Activated naive CD8-positive, alpha-beta T cell treated with anti-CD3 and anti-CD28 coated beads for 36 hours (primary cell): ENCODE results near the gene HRH3. TPM values are rescaled to one million over a fixed set of nuclear protein-coding genes. Genes with fewer than 3 reads are reported as not detected.

ENCODE experiments used
- DNase-seq: peaks from one replicate; pipeline ENCODE4 v3.0.0; 2021
- H3K27ac Mint-ChIP-seq: one replicate; pipeline ENCODE4 v1.8.0; 2022; ENCODE audit warnings: mild to moderate bottlenecking, moderate library complexity, mixed read lengths
- H3K27me3 Mint-ChIP-seq: one replicate; pipeline ENCODE4 v1.8.0; 2022; ENCODE audit warnings: mild to moderate bottlenecking, mixed read lengths
- H3K36me3 Mint-ChIP-seq: one replicate; pipeline ENCODE4 v1.8.0; 2021; ENCODE audit warnings: mild to moderate bottlenecking, mixed read lengths
- H3K4me1 Mint-ChIP-seq: one replicate; pipeline ENCODE4 v1.8.0; 2021; ENCODE audit warnings: mixed read lengths
- H3K4me3 Mint-ChIP-seq: one replicate; pipeline ENCODE4 v1.8.0; 2022; ENCODE audit warnings: mild to moderate bottlenecking, moderate library complexity, mixed read lengths
- H3K9me3 Mint-ChIP-seq: one replicate; pipeline ENCODE4 v1.8.0; 2022; ENCODE audit warnings: mixed read lengths
- total RNA-seq, 2 experiments: library from RNA; stranded (reverse); gene quantifications; one replicate each; pipeline ENCODE4 v1.2.3, GENCODE V29; 2021

Gene HRH3
- total RNA-seq, 2 experiments from 2014 or later: not detected

GRCh38 chr20:62193079-62194025 lies 26.7 kb downstream of the HRH3 start:
- no peaks in the 10 kb centered on the region for H3K9me3 Mint-ChIP-seq
- H3K36me3 Mint-ChIP-seq: peaks cover 15% of the 10 kb centered on the region
- H3K27ac Mint-ChIP-seq: no peak overlapping the region
- no peak for DNase-seq
- H3K4me1 Mint-ChIP-seq: peaks cover 7% of the 10 kb centered on the region
- no peak overlapping the region for H3K4me3 Mint-ChIP-seq
- no peaks in the 10 kb centered on the region for H3K27me3 Mint-ChIP-seq

GRCh38 chr20:62192635-62193034 lies 27.4 kb downstream of the HRH3 start:
- Mint-ChIP-seq H3K27me3 (no peaks in the 10 kb centered on the region), H3K36me3 (peaks cover 15% of the 10 kb centered on the region), H3K27ac (no peak overlapping the region), H3K9me3 (no peaks in the 10 kb centered on the region), H3K4me3 (no peak overlapping the region), H3K4me1 (peaks cover 7% of the 10 kb centered on the region)
- no peak for DNase-seq

GRCh38 chr20:62191781-62192559 lies 28.1 kb downstream of the HRH3 start:
- Mint-ChIP-seq H3K27me3 (no peaks in the 10 kb centered on the region), H3K9me3 (no peaks in the 10 kb centered on the region), H3K27ac (no peak overlapping the region), H3K4me3 (no peak overlapping the region), H3K36me3 (peaks cover 15% of the 10 kb centered on the region), H3K4me1 (peaks cover 9% of the 10 kb centered on the region)
- no peak for DNase-seq

GRCh38 chr20:62190639-62191411 lies 29.3 kb downstream of the HRH3 start:
- Mint-ChIP-seq H3K9me3 (no peaks in the 10 kb centered on the region), H3K4me3 (no peak overlapping the region), H3K27me3 (no peaks in the 10 kb centered on the region), H3K27ac (no peak overlapping the region), H3K36me3 (peaks cover 14% of the 10 kb centered on the region), H3K4me1 (peaks cover 16% of the 10 kb centered on the region)
- DNase-seq: no peak

GRCh38 chr20:62186887-62187866 lies 32.9 kb downstream of the HRH3 start:
- H3K4me3 Mint-ChIP-seq: no peak overlapping the region
- H3K36me3 Mint-ChIP-seq: peaks cover 15% of the 10 kb centered on the region
- H3K9me3 Mint-ChIP-seq: no peaks in the 10 kb centered on the region
- peaks cover 26% of the 10 kb centered on the region for H3K4me1 Mint-ChIP-seq
- H3K27me3 Mint-ChIP-seq: no peaks in the 10 kb centered on the region
- no peak for DNase-seq
- no peak overlapping the region for H3K27ac Mint-ChIP-seq

- no peak overlapping the region for H3K27ac Mint-ChIP-seq
- no peaks in the 10 kb centered on the region for H3K27me3 Mint-ChIP-seq
- no peak for DNase-seq
- peaks cover 32% of the 10 kb centered on the region for H3K4me1 Mint-ChIP-seq
- H3K4me3 Mint-ChIP-seq: no peak overlapping the region
- H3K36me3 Mint-ChIP-seq: peaks cover 22% of the 10 kb centered on the region
- H3K9me3 Mint-ChIP-seq: no peaks in the 10 kb centered on the region
Observed at GRCh38 chr20:62186096-62186426, 34.0 kb downstream of the HRH3 start.

- no peak for DNase-seq
- H3K9me3 Mint-ChIP-seq: no peaks in the 10 kb centered on the region
- no peaks in the 10 kb centered on the region for H3K27me3 Mint-ChIP-seq
- H3K27ac Mint-ChIP-seq: peak overlapping the region; percentile 85
- peaks cover 30% of the 10 kb centered on the region for H3K4me1 Mint-ChIP-seq
- H3K36me3 Mint-ChIP-seq: peaks cover 18% of the 10 kb centered on the region
- H3K4me3 Mint-ChIP-seq: peak overlapping the region; percentile 94
Observed at GRCh38 chr20:62183426-62184142, 36.5 kb downstream of the HRH3 start.

- peaks cover 30% of the 10 kb centered on the region for H3K4me1 Mint-ChIP-seq
- peak within 1 kb of the TSS; percentile 94 for H3K4me3 Mint-ChIP-seq
- no peaks in the 10 kb centered on the region for H3K27me3 Mint-ChIP-seq
- H3K27ac Mint-ChIP-seq: peak within 1 kb of the TSS; percentile 90
- peaks cover 18% of the 10 kb centered on the region for H3K36me3 Mint-ChIP-seq
- no peaks in the 10 kb centered on the region for H3K9me3 Mint-ChIP-seq
- DNase-seq: peak; percentile 94
Observed at GRCh38 chr20:62182469-62183425, 37.3 kb downstream of the HRH3 start, which contains the start of gene MTG2. Gene MTG2 (plus strand): TSS chr20:62183028. CDS start chr20:62193421, 10,393 bp downstream.

GRCh38 chr20:62181808-62182207 lies 38.3 kb downstream of the HRH3 start:
- peaks cover 27% of the 10 kb centered on the region for H3K4me1 Mint-ChIP-seq
- DNase-seq: no peak
- peak overlapping the region; percentile 94 for H3K4me3 Mint-ChIP-seq
- no peaks in the 10 kb centered on the region for H3K27me3 Mint-ChIP-seq
- H3K36me3 Mint-ChIP-seq: peaks cover 18% of the 10 kb centered on the region
- H3K9me3 Mint-ChIP-seq: no peaks in the 10 kb centered on the region
- H3K27ac Mint-ChIP-seq: peak overlapping the region; percentile 90

GRCh38 chr20:62179162-62179504 lies 40.9 kb downstream of the HRH3 start:
- Mint-ChIP-seq H3K27me3 (no peaks in the 10 kb centered on the region), H3K4me3 (no peak overlapping the region), H3K4me1 (peaks cover 13% of the 10 kb centered on the region), H3K27ac (no peak overlapping the region), H3K9me3 (no peaks in the 10 kb centered on the region), H3K36me3 (peaks cover 20% of the 10 kb centered on the region)
- DNase-seq: no peak

- Mint-ChIP-seq H3K9me3 (no peaks in the 10 kb centered on the region), H3K4me3 (no peak overlapping the region), H3K27me3 (no peaks in the 10 kb centered on the region), H3K27ac (no peak overlapping the region), H3K4me1 (peaks cover 7% of the 10 kb centered on the region), H3K36me3 (peaks cover 19% of the 10 kb centered on the region)
- DNase-seq: no peak
Observed at GRCh38 chr20:62178316-62179161, 41.5 kb downstream of the HRH3 start.

- no peaks in the 10 kb centered on the region for H3K9me3 Mint-ChIP-seq
- H3K4me1 Mint-ChIP-seq: peaks cover 6% of the 10 kb centered on the region
- H3K36me3 Mint-ChIP-seq: peaks cover 16% of the 10 kb centered on the region
- no peak overlapping the region for H3K27ac Mint-ChIP-seq
- H3K4me3 Mint-ChIP-seq: no peak overlapping the region
- no peak for DNase-seq
- no peaks in the 10 kb centered on the region for H3K27me3 Mint-ChIP-seq
Observed at GRCh38 chr20:62177307-62177706, 42.8 kb downstream of the HRH3 start.
